ENCODE measurements around the gene POLE.
A peak's percentile ranks its signal among the peaks of the same experiment; 100 is the strongest.
"Not testable (repeated sequence)": the region's sequence is repeated elsewhere in the genome, so short reads cannot be mapped to it uniquely, and the experiment has no call there.

POLE gene

DNA sequence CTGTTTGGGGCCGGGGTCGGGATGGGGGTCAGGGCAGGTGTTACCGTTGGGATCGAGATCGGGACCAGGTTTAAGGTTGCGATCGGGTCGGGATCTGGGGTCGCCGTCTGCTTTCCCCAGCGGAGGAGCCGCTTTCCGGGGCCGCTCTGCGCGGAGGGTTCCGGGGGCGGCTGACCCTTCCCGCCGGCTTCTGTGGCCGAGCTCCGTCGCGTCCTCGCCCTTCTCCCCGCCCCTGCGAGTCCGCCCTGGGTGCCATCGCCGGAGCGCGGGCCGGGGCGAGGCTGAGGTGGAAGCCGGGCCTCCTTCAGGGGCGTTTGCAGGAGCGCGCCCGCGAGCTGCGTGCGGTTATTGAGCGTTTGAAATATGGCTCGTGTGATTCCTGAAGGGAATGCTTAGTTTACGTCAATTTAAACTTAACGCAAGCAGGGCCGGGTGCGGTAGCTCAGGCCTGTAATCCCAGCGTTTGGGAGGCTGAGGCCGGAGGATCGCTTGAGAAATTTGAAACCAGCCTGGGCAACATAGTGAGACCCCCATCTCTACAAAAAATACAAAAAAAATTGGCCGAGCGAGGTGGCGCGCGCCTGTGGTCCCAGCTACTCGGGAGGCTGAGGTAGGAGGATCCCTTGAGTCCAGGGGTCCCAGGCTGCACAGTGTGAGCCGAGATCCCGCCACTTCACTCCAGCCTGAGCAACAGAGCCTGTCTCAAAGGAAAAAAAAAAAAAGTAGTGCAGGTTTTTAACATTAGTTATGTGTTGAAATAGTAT, 24.1 kb upstream of the POLE start:
- peak overlapping the region; percentile 94 for H3K4me3 Mint-ChIP-seq
- peaks cover 40% of the 10 kb centered on the region for H3K36me3 Mint-ChIP-seq (ENCODE audit: low read depth)
- peak overlapping the region; percentile 87 for H3K27ac Mint-ChIP-seq
- no peaks in the 10 kb centered on the region for H3K27me3 Mint-ChIP-seq
- H3K4me1 Mint-ChIP-seq (ENCODE audit: low read depth), result peaks cover 23% of the 10 kb centered on the region
- H3K9me3 Mint-ChIP-seq, result no peaks in the 10 kb centered on the region
- intact Hi-C loops (cut with micrococcal nuclease), result loop anchor here (2.0 kb wide), 1 partner anchor 24 kb away; the partner anchor contains the start of genes POLE and PXMP2

DNA sequence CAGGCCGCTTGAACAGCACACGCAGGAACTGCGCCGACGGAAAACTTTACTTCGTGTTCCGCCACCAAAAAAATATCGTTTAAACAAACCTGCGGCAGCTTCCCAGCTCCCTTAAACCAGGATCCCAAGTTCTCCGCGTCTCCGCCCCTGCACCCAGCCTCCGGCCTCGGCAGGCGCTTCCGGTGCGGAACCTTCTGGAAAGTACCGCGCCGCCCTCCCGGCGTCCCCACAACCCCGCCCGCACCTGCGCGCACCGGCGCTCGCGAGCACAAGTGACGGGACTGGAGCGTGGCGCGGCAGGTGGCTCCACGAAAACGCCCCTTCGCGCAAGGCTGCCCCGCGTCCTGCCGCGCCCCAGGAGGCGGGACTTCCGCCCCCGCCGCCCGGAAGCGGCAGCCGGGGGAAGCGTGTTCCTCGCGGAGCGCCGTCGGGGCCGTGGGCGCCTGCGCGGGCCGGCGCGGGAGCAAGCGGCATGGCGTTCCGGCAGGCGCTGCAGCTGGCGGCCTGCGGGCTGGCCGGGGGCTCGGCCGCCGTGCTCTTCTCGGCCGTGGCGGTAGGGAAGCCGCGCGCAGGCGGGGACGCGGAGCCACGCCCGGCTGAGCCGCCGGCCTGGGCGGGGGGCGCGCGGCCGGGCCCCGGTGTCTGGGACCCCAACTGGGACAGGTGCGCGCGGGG, 23.4 kb upstream of the POLE start, which contains the start of gene PGAM5:
Gene PGAM5 (plus strand): TSS at position 438 of the 675 bp plus-strand sequence. CDS start 35 bp downstream, at position 473.
- H3K9me3 Mint-ChIP-seq, result no peaks in the 10 kb centered on the region
- H3K27me3 Mint-ChIP-seq, result no peaks in the 10 kb centered on the region
- H3K4me1 Mint-ChIP-seq (ENCODE audit: low read depth), result peaks cover 23% of the 10 kb centered on the region
- intact Hi-C loops (cut with micrococcal nuclease), result loop anchor here (2.0 kb wide), 1 partner anchor 24 kb away; the partner anchor contains the start of genes POLE and PXMP2
- H3K4me3 Mint-ChIP-seq, result peak within 1 kb of the TSS; percentile 94
- H3K36me3 Mint-ChIP-seq (ENCODE audit: low read depth), result peaks cover 32% of the 10 kb centered on the region
- peak within 1 kb of the TSS; percentile 87 for H3K27ac Mint-ChIP-seq

DNA sequence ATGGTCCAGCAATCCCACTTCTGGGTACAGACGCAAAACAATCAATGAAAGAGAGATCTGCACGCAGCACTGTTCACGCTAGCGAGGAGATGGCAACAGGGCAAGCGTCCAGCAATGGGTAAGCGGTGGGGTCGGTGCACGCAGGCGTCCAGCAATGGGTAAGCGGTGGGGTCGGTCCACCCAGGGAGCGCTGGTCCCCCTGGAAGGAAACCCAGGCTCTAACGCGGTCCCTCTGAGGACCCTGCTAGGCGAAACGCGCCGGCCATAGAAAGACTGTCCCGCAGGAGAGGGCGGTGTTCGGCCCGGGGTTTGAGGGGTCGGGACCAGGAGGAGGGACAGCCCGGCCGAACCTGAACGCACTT, 22.9 kb upstream of the POLE start:
- H3K9me3 Mint-ChIP-seq, result no peaks in the 10 kb centered on the region
- intact Hi-C loops (cut with micrococcal nuclease), result loop anchor here (2.0 kb wide), 1 partner anchor 23 kb away; the partner anchor contains the start of genes POLE and PXMP2
- H3K27ac Mint-ChIP-seq, result peak overlapping the region; percentile 87
- peaks cover 23% of the 10 kb centered on the region for H3K4me1 Mint-ChIP-seq (ENCODE audit: low read depth)
- H3K36me3 Mint-ChIP-seq (ENCODE audit: low read depth), result peaks cover 27% of the 10 kb centered on the region
- no peaks in the 10 kb centered on the region for H3K27me3 Mint-ChIP-seq
- peak overlapping the region; percentile 94 for H3K4me3 Mint-ChIP-seq

DNA sequence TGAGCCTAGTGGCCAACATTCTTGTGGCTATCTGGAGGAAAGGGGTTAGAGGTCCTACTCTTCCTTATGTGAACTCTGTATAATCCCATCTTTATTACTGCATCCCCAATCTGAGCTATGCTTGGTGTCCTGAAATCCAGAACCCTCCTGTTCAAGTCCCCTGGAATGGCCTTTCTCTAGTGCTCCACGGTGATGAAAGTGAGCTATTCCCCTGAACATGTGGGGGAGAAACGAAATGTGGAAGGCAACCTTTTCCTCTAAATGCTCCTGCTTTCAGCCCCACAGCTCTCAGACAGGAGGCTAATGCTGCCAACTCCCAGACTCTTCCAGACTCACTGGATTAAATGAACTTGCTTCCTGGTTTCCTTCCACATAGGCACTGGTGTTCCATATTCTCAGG, 21.0 kb upstream of the POLE start:
- Mint-ChIP-seq H3K4me3 (no peak overlapping the region), H3K4me1 (ENCODE audit: low read depth) (peaks cover 23% of the 10 kb centered on the region), H3K27me3 (no peaks in the 10 kb centered on the region), H3K9me3 (no peaks in the 10 kb centered on the region), H3K36me3 (ENCODE audit: low read depth) (peaks cover 8% of the 10 kb centered on the region), H3K27ac (no peak overlapping the region)
- intact Hi-C loops (cut with micrococcal nuclease), result no loop called here

DNA sequence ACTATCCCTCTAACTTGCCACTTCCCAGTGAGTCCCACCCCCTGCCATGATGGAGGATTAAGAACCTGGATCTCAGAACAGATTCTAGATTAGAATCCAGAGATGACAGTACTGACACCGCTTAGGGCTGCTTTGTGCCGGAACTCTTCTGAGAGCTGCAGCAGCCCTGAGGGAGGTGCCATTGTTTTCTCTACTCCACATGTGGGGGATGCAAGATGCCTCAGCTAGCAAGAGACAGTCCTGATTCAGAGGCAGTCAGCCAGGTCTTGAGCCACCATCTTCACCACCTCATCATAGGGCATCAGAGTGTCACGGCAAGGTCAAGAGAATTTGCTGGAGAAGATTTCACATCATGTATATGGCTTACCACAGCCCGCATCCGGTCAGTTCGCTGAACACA, 20.1 kb upstream of the POLE start:
- peaks cover 7% of the 10 kb centered on the region for H3K36me3 Mint-ChIP-seq (ENCODE audit: low read depth)

DNA sequence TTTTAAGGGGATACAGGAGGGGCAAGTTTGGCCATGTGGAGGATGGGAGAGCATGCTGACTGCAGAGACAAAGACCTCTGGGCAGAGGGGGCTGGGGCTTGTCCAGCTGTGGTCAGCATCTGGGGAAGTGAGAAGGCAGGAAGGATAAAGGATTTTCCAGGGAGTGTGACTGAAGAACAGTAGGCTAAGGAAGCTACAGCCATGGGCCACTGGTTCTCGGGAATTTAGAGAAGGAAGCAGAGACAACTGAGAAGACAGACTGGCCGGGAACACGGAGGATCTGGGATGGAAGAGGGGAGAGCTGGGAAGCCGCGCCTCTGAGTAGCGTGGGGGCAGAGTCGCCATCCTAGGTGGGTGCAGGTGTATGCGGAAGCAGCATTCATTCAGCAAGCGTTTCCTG, 16.5 kb upstream of the POLE start:
- no peaks in the 10 kb centered on the region for H3K27me3 Mint-ChIP-seq
- intact Hi-C loops (cut with micrococcal nuclease), result no loop called here
- H3K27ac Mint-ChIP-seq, result no peak overlapping the region
- no peak overlapping the region for H3K4me3 Mint-ChIP-seq
- H3K4me1 Mint-ChIP-seq (ENCODE audit: low read depth), result peaks cover 5% of the 10 kb centered on the region
- peaks cover 6% of the 10 kb centered on the region for H3K36me3 Mint-ChIP-seq (ENCODE audit: low read depth)
- no peaks in the 10 kb centered on the region for H3K9me3 Mint-ChIP-seq

More for the DNA sequence above, 20.1 kb upstream of the POLE start:
- intact Hi-C loops (cut with micrococcal nuclease), result no loop called here
- H3K4me3 Mint-ChIP-seq, result no peak overlapping the region
- H3K27me3 Mint-ChIP-seq, result no peaks in the 10 kb centered on the region
- H3K4me1 Mint-ChIP-seq (ENCODE audit: low read depth), result peaks cover 16% of the 10 kb centered on the region
- H3K27ac Mint-ChIP-seq, result no peak overlapping the region
- H3K9me3 Mint-ChIP-seq, result no peaks in the 10 kb centered on the region

DNA sequence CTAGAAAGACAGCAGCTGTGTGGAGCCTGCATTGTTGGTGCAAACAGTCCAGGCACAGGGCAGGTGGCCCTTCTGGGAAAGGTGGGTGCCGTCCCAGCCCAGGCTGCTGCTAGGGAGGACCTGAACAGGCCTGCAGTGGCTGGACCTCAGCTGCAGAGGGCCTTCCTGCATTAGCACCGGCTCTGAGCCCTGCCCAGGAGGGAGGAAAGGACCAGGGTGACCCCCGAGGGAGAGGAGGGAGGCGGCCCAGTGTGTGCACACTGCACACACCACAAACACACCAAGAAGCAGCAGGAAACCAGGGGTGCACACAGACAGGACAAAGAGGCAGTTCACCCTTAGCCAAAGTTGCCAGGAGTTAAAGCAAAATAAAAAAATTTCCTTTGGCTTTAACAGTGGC, 15.5 kb upstream of the POLE start:
- Mint-ChIP-seq H3K36me3 (ENCODE audit: low read depth) (peaks cover 6% of the 10 kb centered on the region), H3K4me3 (no peak overlapping the region), H3K27me3 (no peaks in the 10 kb centered on the region), H3K4me1 (ENCODE audit: low read depth) (peaks cover 10% of the 10 kb centered on the region), H3K27ac (no peak overlapping the region), H3K9me3 (no peaks in the 10 kb centered on the region)
- intact Hi-C loops (cut with micrococcal nuclease), result no loop called here

DNA sequence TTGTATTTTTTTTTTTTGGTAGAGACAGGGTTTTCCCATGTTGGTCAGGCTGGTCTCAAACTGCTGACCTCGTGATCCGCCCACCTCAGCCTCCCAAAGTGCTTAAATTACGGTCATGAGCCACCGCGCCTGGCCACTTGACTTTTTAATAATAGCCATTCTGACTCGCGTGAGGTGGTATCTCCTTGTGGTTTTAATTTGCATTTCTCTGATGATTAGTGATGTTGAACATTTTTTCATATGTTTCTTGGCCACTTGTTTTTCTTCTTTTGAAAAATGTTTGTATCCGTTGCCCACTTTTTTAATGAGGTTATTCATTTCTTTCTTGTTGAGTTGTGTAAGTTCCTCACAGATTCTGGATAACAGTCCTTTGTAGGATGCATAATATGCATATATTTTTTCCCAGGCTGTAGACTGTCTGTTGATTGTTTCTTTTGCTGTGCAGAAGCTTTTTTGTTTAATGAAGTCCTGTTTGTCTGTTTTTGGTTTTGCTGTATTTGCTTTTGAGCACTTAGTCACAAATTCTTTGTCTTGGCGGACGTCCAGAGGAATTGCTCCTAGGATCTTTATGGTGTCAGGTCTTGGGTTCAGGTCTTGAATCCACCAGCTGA, 13.2 kb upstream of the POLE start:
- H3K4me3 Mint-ChIP-seq, result no peak overlapping the region
- H3K4me1 Mint-ChIP-seq (ENCODE audit: low read depth), result peaks cover 10% of the 10 kb centered on the region
- H3K36me3 Mint-ChIP-seq (ENCODE audit: low read depth), result peaks cover 6% of the 10 kb centered on the region
- H3K27ac Mint-ChIP-seq, result no peak overlapping the region
- intact Hi-C loops (cut with micrococcal nuclease), result no loop called here
- H3K9me3 Mint-ChIP-seq, result no peaks in the 10 kb centered on the region
- no peaks in the 10 kb centered on the region for H3K27me3 Mint-ChIP-seq

DNA sequence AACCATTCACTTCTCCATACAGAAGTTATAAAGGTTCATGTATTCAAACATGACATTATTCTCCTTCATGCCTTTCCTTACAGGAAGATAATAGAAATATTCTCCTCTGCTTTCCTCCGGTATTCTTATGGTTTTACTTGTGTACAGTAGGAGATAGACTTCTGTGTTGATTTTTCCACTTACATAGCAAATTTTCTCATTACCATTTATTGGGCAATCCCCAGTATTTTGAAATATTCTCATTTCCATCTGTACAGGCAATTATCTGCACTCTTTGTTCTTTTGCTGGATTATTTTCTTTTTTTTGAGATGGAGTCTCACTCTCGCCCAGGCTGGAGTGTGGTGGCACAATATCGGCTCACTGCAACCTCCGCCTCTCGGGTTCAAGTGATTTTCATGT, 11.2 kb upstream of the POLE start:
- Mint-ChIP-seq H3K9me3 (no peaks in the 10 kb centered on the region), H3K4me3 (no peak overlapping the region), H3K27ac (no peak overlapping the region), H3K27me3 (no peaks in the 10 kb centered on the region), H3K36me3 (ENCODE audit: low read depth) (peaks cover 6% of the 10 kb centered on the region), H3K4me1 (ENCODE audit: low read depth) (peaks cover 5% of the 10 kb centered on the region)
- intact Hi-C loops (cut with micrococcal nuclease), result no loop called here

DNA sequence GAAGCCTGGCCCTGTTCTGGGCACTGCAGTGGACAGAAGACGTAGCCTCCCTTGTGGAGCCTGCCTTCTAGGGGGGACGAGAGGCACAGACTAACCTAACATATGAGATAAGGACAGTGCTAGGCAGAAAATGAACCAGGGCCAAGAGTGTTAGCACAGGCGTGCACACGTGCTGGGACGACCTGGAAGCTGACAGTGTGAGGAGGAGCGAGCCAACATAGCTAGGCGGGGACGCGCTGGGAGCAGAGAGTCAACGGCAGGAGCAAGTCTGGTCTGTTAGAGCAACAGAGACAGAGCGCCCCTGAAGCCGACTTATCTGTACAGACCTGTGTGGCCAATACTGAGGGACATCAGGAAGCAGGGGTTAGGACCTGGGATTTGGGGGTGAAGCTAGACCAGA, 8.3 kb upstream of the POLE start:
- H3K4me3 Mint-ChIP-seq, result no peak overlapping the region
- H3K27me3 Mint-ChIP-seq, result no peaks in the 10 kb centered on the region
- H3K36me3 Mint-ChIP-seq (ENCODE audit: low read depth), result no peaks in the 10 kb centered on the region
- no peaks in the 10 kb centered on the region for H3K9me3 Mint-ChIP-seq
- intact Hi-C loops (cut with micrococcal nuclease), result no loop called here
- peaks cover 5% of the 10 kb centered on the region for H3K4me1 Mint-ChIP-seq (ENCODE audit: low read depth)
- H3K27ac Mint-ChIP-seq, result no peak overlapping the region

DNA sequence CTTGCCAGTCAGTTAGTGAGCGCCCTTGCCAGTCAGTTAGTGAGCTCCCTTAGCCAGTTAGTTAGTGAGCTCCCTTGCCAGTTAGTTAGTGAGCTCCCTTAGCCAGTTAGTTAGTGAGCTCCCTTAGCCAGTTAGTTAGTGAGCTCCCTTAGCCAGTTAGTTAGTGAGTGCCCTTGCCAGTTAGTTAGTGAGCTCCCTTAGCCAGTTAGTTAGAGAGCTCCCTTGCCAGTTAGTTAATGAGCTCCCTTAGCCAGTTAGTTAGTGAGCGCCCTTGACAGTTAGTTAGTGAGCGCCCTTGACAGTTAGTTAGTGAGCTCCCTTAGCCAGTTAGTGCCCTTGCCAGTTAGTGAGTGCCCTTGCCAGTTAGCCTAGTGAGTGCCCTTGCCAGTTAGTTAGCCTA, 7.7 kb upstream of the POLE start:
- H3K4me3 Mint-ChIP-seq, H3K27ac Mint-ChIP-seq: not testable (repeated sequence)

DNA sequence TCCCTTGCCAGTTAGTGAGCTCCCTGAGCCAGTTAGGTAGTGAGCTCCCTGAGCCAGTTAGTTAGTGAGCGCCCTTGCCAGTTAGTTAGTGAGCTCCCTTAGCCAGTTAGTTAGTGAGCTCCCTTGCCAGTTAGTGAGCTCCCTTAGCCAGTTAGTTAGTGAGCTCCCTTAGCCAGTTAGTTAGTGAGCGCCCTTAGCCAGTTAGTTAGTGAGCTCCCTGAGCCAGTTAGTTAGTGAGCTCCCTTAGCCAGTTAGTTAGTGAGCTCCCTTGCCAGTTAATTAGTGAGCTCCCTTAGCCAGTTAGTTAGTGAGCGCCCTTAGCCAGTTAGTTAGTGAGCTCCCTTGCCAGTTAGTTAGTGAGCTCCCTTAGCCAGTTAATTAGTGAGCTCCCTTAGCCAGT, 4.9 kb upstream of the POLE start:
- H3K4me1 Mint-ChIP-seq (ENCODE audit: low read depth); H3K27me3 Mint-ChIP-seq; H3K36me3 Mint-ChIP-seq (ENCODE audit: low read depth); intact Hi-C loops (cut with micrococcal nuclease); H3K4me3 Mint-ChIP-seq; H3K9me3 Mint-ChIP-seq; H3K27ac Mint-ChIP-seq: not testable (repeated sequence)

More for the DNA sequence above, 7.7 kb upstream of the POLE start:
- H3K4me1 Mint-ChIP-seq (ENCODE audit: low read depth); H3K9me3 Mint-ChIP-seq; H3K36me3 Mint-ChIP-seq (ENCODE audit: low read depth); H3K27me3 Mint-ChIP-seq; intact Hi-C loops (cut with micrococcal nuclease): not testable (repeated sequence)

DNA sequence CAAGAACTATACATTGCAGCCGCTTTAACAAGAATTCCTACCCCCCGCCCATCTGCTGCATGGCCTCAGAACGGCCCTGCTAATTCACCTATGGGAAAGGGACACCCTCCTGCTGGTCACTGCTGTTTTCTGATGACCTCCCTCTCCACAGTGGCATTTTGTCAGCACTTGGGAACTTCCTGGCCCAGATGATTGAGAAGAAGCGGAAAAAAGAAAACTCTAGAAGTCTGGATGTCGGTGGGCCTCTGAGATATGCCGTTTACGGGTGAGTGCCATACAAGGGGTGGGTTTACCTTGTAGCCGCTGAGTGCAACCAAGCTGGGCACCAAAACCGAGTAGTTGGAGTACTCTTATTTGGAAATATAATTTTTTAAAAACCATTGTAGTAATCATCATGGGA, 3.0 kb upstream of the POLE start:
- H3K4me1 Mint-ChIP-seq (ENCODE audit: low read depth), result peaks cover 20% of the 10 kb centered on the region
- no peaks in the 10 kb centered on the region for H3K9me3 Mint-ChIP-seq
- H3K4me3 Mint-ChIP-seq, result no peak overlapping the region
- H3K36me3 Mint-ChIP-seq (ENCODE audit: low read depth), result no peaks in the 10 kb centered on the region
- intact Hi-C loops (cut with micrococcal nuclease), result no loop called here
- no peak overlapping the region for H3K27ac Mint-ChIP-seq
- H3K27me3 Mint-ChIP-seq, result peaks cover 8% of the 10 kb centered on the region

DNA sequence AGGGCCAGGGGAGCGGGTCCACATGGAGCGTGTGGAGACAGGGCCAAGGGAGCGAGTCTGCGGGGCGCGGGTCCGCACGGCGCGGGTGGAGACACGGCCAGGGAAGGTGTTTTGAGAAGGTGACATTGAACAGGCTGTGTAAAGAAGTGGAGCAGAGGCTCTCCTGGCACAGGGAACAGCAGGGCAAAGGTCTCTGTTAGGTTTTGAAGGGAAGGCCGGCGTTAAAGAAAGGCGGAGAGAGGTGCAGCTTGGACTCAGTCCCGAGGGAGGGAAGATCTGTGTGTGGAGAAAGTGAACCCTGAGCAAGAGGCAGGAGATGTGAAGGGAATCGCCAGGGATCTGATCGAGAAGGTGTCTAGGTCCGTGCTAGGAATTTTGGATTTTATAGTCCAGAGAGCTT, 2.1 kb upstream of the POLE start:
- intact Hi-C loops (cut with micrococcal nuclease), result no loop called here
- no peaks in the 10 kb centered on the region for H3K9me3 Mint-ChIP-seq
- H3K4me3 Mint-ChIP-seq, result peak overlapping the region; percentile 17
- peaks cover 8% of the 10 kb centered on the region for H3K27me3 Mint-ChIP-seq
- no peak overlapping the region for H3K27ac Mint-ChIP-seq
- H3K36me3 Mint-ChIP-seq (ENCODE audit: low read depth), result no peaks in the 10 kb centered on the region
- peaks cover 22% of the 10 kb centered on the region for H3K4me1 Mint-ChIP-seq (ENCODE audit: low read depth)

Data from dendritic cell treated with granulocyte-macrophage colony-stimulating factor and Interleukin-4, amounts not matched to agents 40 ng/mL and 50 ng/mL, for 4 days (primary cell).